DND-41 (cell line): ENCODE measurements around the gene ARGFX.

ENCODE experiments used
- ATAC-seq: fragments of 200-7000 bp; cut with Tn5 transposase; 3 replicates; pipeline ENCODE4 v1.9.1; 2021; ENCODE audit warnings: low read depth; ENCODE audit not compliant: insufficient read depth
- DNase-seq: peaks from one replicate; pipeline ENCODE4 v3.0.0-alpha.2; 2020
- H2AFZ ChIP-seq: 2 replicates; pipeline ENCODE4 v1.6.0; 2012; ENCODE audit warnings: low read depth, low read length
- H3K27ac ChIP-seq: 2 replicates; pipeline ENCODE4 v1.5.1; 2012; ENCODE audit warnings: low read length, inconsistent platforms
- H3K27me3 ChIP-seq: fragments of 200-600 bp; sonication (generic); 2 replicates; pipeline ENCODE4 v1.6.0; 2012; ENCODE audit warnings: low read length, mild to moderate bottlenecking, inconsistent platforms; ENCODE audit not compliant: insufficient read depth, poor library complexity
- H3K36me3 ChIP-seq: 2 replicates; pipeline ENCODE4 v1.5.1; 2012; ENCODE audit warnings: low read length, inconsistent platforms; ENCODE audit not compliant: insufficient read depth
- H3K4me1 ChIP-seq: 2 replicates; pipeline ENCODE4 v1.5.1; 2012; ENCODE audit warnings: mild to moderate bottlenecking, low read length; ENCODE audit not compliant: insufficient read depth
- H3K4me2 ChIP-seq: 2 replicates; pipeline ENCODE4 v1.6.0; 2012; ENCODE audit warnings: mild to moderate bottlenecking, moderate library complexity, low read length, inconsistent platforms; ENCODE audit not compliant: insufficient read depth
- H3K4me3 ChIP-seq, 2 experiments: fragments of 200-600 bp in 1 of 2; shearing (Covaris generic) in 1 of 2; 2 replicates each; pipeline ENCODE4 v1.5.1; 2012 to 2016; ENCODE audit warnings: inconsistent platforms in 2 of 2, low read length in 2 of 2, mild to moderate bottlenecking in 2 of 2, low read depth in 1 of 2, moderate library complexity in 1 of 2
- H3K79me2 ChIP-seq: 2 replicates; pipeline ENCODE4 v1.6.0; 2012; ENCODE audit warnings: low read length, inconsistent platforms; ENCODE audit not compliant: insufficient read depth
- H3K9ac ChIP-seq: 2 replicates; pipeline ENCODE4 v1.6.0; 2012; ENCODE audit warnings: low read depth, mild to moderate bottlenecking, inconsistent platforms, low read length, moderate library complexity
- H3K9me3 ChIP-seq: 2 replicates; pipeline ENCODE4 v1.5.1; 2012; ENCODE audit warnings: low read length, moderate library complexity, mild to moderate bottlenecking, inconsistent platforms; ENCODE audit not compliant: insufficient read depth, severe bottlenecking
- H4K20me1 ChIP-seq: 2 replicates; pipeline ENCODE4 v1.6.0; 2012; ENCODE audit warnings: low read length; ENCODE audit not compliant: insufficient read depth
- EZH2 ChIP-seq: IDR thresholded peaks from 3 replicates; pipeline ENCODE4 v1.6.1; 2012; ENCODE audit warnings: borderline replicate concordance, low read depth, mild to moderate bottlenecking, moderate library complexity, low read length, inconsistent platforms; ENCODE audit not compliant: severe bottlenecking
- TF ChIP-seq, protein P1 (sequence below): IDR thresholded peaks from 2 replicates; pipeline ENCODE4 v1.5.1; 2012; ENCODE audit warnings: borderline replicate concordance, low read length, moderate library complexity, mild to moderate bottlenecking; ENCODE audit not compliant: poor library complexity, severe bottlenecking; ENCODE audit errors: extremely low read depth

The ARGFX gene

GRCh38 chr3:121529308-121529707, 38.4 kb upstream of the ARGFX start:
- no peak for TF ChIP-seq EZH2
- TF ChIP-seq, protein P1, sequence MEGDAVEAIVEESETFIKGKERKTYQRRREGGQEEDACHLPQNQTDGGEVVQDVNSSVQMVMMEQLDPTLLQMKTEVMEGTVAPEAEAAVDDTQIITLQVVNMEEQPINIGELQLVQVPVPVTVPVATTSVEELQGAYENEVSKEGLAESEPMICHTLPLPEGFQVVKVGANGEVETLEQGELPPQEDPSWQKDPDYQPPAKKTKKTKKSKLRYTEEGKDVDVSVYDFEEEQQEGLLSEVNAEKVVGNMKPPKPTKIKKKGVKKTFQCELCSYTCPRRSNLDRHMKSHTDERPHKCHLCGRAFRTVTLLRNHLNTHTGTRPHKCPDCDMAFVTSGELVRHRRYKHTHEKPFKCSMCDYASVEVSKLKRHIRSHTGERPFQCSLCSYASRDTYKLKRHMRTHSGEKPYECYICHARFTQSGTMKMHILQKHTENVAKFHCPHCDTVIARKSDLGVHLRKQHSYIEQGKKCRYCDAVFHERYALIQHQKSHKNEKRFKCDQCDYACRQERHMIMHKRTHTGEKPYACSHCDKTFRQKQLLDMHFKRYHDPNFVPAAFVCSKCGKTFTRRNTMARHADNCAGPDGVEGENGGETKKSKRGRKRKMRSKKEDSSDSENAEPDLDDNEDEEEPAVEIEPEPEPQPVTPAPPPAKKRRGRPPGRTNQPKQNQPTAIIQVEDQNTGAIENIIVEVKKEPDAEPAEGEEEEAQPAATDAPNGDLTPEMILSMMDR = peak; percentile 40
- peaks cover 84% of the 10 kb centered on the region for H3K36me3 ChIP-seq
- no peak overlapping the region for H3K9ac ChIP-seq
- H3K79me2 ChIP-seq = peaks cover 14% of the 10 kb centered on the region; the same call in 1 of the 2 replicates
- H2AFZ ChIP-seq = no peak overlapping the region
- no peaks in the 10 kb centered on the region for H3K4me1 ChIP-seq
- no peaks in the 10 kb centered on the region for H4K20me1 ChIP-seq
- no peak overlapping the region for H3K27ac ChIP-seq
- DNase-seq (no peak), ATAC-seq (no peak)
- H3K9me3 ChIP-seq = no peaks in the 10 kb centered on the region
- no peak overlapping the region for H3K4me3 ChIP-seq
- no peaks in the 10 kb centered on the region for H3K27me3 ChIP-seq
- H3K4me2 ChIP-seq = no peak overlapping the region

DNA sequence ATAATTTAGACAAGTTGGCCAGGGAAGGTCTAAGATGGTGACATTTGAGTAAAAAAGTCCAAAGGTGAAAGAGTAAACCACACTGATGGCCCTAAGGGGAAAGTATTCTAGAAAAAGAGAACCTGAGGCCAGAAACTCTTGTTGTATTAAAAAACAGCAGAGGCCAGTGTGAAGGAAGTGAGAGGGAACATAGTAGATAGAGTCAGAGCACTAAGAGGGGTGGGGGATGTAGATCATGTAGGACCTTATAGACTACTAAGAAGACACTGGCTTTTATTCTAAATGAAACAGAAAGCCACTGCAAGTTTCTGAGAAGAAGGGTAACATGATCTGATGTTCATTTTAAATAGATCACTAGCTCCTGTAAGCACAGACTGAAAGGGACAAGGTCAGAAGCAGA, 36.5 kb upstream of the ARGFX start:
- Histone ChIP-seq H3K79me2 (0 out of 2 replicates have a peak, but pooled peaks cover 4% of the 10 kb centered on the region), H4K20me1 (no peaks in the 10 kb centered on the region), H3K4me1 (no peaks in the 10 kb centered on the region), H3K4me3 (no peak overlapping the region), H3K27me3 (no peaks in the 10 kb centered on the region), H3K4me2 (no peak overlapping the region), H3K36me3 (peaks cover 84% of the 10 kb centered on the region), H3K27ac (no peak overlapping the region), H3K9me3 (no peaks in the 10 kb centered on the region), H2AFZ (no peak overlapping the region), H3K9ac (no peak overlapping the region)
- ATAC-seq (no peak), DNase-seq (no peak)
- TF ChIP-seq EZH2 = no peak
- TF ChIP-seq, protein P1 = no peak

GRCh38 chr3:121542924-121543323, 24.8 kb upstream of the ARGFX start:
- H3K27me3 ChIP-seq = no peaks in the 10 kb centered on the region
- no peaks in the 10 kb centered on the region for H3K9me3 ChIP-seq
- peaks cover 47% of the 10 kb centered on the region for H3K36me3 ChIP-seq
- TF ChIP-seq, protein P1 = no peak
- peaks cover 5% of the 10 kb centered on the region; the same call in 1 of the 2 replicates for H4K20me1 ChIP-seq
- no peak overlapping the region for H3K9ac ChIP-seq
- ATAC-seq = no peak
- H3K4me1 ChIP-seq = peaks cover 28% of the 10 kb centered on the region
- peaks cover 66% of the 10 kb centered on the region for H3K79me2 ChIP-seq
- H3K4me2 ChIP-seq = no peak overlapping the region
- no peak overlapping the region for H3K4me3 ChIP-seq
- H3K27ac ChIP-seq = no peak overlapping the region
- H2AFZ ChIP-seq = no peak overlapping the region
- no peak for DNase-seq

- no peak for TF ChIP-seq EZH2
- TF ChIP-seq, protein P1 = no peak
- peak overlapping the region; percentile 84 for H3K9ac ChIP-seq
- ATAC-seq (peak; percentile 20), DNase-seq (no peak)
- H3K27ac ChIP-seq = peak overlapping the region; percentile 89
- 0 out of 2 replicates have a peak, but pooled peaks cover 2% of the 10 kb centered on the region for H4K20me1 ChIP-seq
- H3K79me2 ChIP-seq = peaks cover 51% of the 10 kb centered on the region
- no peaks in the 10 kb centered on the region for H3K9me3 ChIP-seq
- H3K27me3 ChIP-seq = no peaks in the 10 kb centered on the region
- peak overlapping the region; percentile 99 for H2AFZ ChIP-seq
- peaks cover 28% of the 10 kb centered on the region for H3K4me1 ChIP-seq
- peaks cover 29% of the 10 kb centered on the region for H3K36me3 ChIP-seq
- peak overlapping the region; percentile 89 for H3K4me2 ChIP-seq
- H3K4me3 ChIP-seq = peak overlapping the region; percentile 85 to 94
Observed at GRCh38 chr3:121545049-121545573, 22.6 kb upstream of the ARGFX start.
